SK-N-MC (cell line): ENCODE measurements around the gene MBTD1.

Source experiments
- EZH2 ChIP-seq: fragments of 200-600 bp; sonication (generic); IDR thresholded peaks from one replicate; pipeline ENCODE4 v1.6.1; 2017; ENCODE audit warnings: antibody characterized with exemption
- FOXP2 ChIP-seq: optimal IDR thresholded peaks from 2 replicates; pipeline ENCODE3; 2011; ENCODE audit warnings: mild to moderate bottlenecking, moderate library complexity; ENCODE audit not compliant: insufficient read depth; ENCODE audit errors: extremely low read length, control extremely low read depth
- POLR2AphosphoS5 ChIP-seq: IDR thresholded peaks from 2 replicates; pipeline ENCODE4 v1.6.1; 2012; ENCODE audit warnings: mild to moderate bottlenecking, low read depth, low read length, borderline replicate concordance

GRCh38 chr17:51135956-51136355 lies 123.9 kb downstream of the MBTD1 start:
- TF ChIP-seq POLR2AphosphoS5, result no peak
- no peak for TF ChIP-seq EZH2
- no peak for TF ChIP-seq FOXP2
